GM18519 (cell line): ENCODE measurements around the gene CD320.
"Not testable (repeated sequence)": the region's sequence is repeated elsewhere in the genome, so short reads cannot be mapped to it uniquely, and the experiment has no call there.

Experiments
- ATAC-seq: cut with Tn5 transposase; IDR thresholded peaks from one replicate; pipeline ENCODE4 v1.9.1; 2021; ENCODE audit warnings: mild to moderate bottlenecking, moderate library complexity; ENCODE audit not compliant: unreplicated experiment, low FRiP score

Gene CD320

DNA sequence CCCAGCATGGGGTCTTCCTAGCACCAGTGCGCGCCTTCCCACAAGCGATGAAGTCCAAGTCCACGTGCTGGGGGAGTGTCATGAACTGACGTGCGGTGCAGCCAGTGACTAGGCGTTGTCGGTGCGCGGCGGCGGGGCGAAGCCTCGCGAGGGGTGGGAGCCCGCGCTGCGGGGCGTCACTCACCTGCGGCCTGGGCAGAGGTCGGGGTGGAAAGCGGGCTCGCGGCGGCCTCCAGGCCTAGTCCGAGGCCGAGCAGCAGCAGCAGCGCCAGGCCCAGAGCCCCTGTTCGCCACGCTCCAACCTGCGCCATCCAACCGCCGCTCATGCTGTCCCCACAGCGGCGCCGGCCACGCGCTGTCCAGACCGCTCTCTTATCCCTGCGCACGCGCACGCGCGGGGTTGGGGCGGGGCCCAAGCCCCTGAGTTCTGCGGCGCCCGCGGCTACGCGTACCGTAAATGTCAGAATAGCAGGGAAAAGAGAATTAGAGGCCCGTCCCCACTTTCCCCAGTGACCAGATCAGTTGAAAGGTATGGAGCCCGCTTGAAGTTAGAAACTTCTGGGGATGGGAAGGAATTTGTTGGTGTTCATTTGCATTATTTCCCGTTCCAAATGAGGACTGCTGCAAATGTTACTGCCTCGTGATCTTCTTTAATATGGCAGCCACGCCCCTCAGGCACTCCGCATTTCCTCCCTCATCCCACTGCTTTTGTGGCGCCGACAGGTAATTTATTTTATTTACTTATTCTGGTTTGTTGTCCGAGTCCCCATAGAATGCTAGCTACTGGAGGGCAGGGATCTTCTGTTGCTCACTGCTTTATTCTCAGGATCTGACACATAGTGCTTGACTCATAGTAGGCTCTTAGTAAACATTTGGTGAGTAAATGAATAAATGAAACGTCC, at the start of gene CD320:
TSS of gene CD320 (minus strand) at position 394 of the 902 bp plus-strand sequence. CDS start at position 326, 68 bp downstream.
- no peak for ATAC-seq

DNA sequence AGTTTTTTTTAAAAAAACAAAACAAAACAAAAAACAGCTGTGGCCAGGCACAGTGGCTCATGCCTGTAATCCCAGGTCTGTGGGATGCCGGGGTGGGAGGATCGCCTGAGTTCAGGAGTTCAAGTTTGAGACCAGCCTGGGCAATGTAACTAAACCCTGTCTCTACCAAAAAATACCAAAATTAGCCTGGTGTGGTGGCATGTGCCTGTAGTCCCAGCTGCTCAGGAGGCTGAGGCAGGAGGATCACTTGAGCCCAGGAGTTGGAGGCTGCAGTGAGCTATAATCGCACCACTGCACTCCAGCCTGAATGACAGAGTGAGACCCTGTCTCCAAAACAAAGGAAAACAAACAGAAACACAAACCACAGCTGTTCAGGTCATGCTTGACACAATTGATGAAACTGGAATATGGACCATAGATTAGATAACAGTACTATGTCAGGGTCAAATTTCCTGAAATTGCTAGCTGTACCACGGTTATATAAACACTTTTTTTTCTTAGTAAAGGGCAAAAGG, 48.9 kb upstream of the CD320 start:
- ATAC-seq, result no peak

DNA sequence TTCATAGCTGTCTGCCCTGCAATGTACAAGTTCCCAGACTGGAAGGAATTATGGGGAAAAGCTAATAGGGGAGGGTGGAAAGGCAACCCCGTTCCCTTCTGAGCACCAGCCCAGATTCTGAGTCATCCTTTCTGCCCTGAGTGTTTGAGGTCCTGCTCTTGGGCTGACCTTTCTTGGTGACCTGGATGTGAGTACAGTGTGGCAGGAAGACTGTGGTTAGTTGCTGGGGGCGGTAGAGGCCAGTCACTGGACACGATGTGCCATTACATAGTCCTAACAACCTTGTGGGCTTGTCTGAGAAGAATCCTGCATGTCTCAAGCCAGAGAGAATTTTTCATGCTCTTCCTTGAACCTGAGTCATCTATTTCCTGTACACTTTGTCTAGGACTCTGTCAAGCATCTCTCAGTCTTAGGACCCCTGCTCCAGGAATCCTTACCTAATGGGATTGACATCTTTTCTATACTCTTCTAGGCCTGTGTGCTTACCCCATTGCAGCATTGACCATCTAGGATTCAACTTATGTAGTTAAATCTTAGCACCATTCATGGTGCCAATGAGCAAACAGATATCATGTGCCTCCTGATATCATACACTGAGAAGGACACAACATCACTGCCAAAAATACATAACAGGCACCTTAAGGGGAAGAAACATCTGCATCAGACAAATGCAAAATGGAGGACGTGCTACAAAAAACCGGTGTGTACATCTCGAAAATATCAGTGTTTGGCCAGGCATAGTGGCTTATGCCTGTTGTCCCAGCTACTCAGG, 47.7 kb upstream of the CD320 start:
- no peak for ATAC-seq

DNA sequence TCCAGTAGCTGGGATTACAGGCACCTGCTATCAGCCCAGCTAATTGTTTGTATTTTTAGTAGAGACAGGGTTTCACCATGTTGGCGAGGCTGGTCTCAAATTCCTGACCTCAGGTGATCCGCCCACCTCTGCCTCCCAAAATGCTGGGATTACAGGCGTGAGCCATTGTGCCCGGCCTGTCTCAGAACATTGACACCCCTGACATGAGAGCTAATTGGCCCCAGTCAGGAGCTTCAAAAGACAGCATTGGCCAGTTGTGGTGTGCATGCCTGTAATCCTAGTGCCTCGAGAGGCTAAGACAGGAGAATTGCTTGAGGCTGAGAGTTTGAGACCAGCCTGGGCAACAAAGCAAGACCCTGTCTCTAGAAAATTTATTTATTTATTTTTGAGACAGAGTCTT, 44.7 kb upstream of the CD320 start:
- ATAC-seq, result not testable (repeated sequence)

DNA sequence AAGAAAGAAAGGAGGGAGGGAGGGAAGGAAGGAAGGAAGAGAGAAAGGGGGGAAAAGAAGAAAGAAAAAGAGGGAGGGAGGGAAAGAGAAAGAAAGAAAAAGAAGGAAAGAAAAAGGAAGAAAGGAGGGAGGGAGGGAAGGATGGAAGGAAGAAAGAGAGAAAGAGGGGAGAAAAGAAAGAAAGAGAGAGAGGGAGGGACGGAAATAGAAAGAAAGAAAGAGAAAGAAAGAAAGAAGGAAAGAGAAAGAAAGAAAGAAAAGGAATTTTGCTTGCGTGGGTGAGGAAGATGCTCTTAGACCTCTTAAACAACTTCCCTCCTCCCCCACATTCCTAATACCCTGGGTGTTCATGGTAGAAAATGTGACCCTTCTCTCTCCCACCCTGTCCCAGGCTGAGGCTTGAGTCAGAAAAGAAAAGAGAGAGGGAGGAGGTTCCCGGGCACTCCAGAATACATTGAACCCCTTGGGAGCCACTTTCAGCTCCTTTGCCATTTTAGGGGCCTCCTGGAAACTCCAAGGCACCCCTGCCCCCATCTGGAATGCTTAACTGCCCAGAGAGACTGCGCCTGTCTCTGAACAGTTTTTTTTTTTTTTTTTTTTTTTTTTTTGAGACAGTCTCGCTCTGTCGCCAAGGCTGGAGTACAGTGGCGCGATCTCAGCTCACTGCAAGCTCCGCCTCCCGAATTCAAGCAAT, 44.1 kb upstream of the CD320 start:
- no peak for ATAC-seq

DNA sequence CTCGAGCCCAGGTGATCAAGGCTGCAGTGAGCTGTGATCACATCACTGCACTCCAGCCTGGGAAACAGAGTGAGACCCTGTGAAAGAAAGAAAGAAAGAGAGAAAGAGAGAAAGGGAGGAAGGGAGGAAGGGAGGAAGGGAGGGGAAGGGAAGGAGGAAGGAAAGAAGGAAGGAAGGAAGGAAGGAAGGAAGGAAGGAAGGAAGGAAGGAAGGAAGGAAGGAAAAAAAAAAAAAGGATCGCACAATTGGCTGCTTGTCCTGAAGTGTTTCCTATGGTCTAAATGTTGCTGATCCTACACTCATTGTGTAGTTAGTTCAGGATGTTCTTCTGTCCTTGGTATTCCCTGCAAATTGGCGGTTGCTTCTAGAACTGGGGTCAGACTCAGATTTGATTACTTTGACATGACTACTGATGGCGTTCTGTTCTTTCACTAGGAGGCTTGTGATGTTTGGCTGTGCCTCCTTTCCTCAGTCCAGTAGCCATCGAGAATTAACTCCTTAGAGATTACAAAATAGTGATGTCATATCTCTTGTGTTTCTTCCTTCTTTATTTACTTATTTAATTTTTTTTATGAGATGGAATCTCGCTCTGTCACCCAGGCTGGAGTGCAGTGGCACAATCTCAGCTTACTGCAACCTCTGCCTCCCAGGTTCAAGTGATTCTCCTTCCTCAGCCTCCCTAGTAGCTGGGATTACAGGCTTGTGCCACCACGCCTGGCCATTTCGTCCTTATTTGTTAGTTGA, 41.6 kb upstream of the CD320 start:
- not testable (repeated sequence) for ATAC-seq

DNA sequence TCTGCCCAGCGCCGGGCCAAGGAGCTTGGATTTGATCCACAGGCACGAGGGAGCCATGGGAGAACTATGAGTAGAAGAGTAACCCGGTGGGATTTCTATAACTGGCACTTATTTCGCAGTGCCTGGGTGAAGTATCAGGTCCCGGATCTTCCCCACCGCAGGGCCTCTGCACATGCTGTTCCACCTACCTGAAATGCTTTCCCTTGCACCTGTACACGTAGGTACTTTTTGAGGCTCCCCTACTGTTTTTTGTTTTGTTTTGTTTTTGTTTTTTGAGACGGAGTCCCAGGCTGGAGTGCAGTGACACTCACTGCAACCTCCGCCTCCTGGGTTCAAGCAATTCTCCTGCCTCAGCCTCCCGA, 35.3 kb upstream of the CD320 start:
- ATAC-seq, result no peak

DNA sequence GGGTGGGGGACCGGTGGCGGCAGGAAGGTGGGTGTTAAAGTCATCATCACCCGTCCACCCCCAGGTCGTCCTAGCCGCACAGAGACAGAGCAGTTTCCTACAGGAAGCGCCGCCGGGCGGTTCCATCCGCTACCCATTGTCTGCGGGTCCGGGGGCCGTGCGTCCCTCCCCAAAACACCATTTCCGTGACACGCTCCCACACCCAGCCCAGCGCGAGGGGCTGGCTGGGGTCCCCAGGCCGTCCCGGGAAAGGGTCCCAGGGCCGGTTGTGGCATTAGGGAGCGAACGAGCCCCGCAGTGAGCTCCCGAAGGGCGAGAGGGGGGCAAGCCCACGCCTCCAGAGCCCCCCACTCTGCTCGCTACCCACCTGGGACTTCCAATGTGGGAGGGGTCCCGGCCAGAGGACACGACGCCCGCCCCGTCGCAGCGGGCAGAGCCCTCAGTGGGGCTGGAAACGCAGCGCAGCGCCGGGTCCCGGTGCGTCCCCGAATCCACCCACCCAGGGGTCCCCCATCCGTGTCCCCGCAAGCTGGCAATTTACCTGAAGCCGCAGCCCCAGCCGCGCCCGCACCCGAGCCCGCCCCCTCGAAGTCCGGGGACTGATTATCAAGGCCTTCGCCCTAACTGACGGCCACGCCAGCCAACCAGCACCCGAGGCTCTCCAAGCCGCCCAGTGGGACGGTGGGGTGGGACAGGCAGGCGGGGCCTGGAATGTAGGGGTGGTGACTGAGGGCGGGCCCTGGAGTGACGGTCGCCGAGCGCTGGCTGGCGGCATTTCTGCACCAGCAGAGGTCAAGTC, 34.7 kb upstream of the CD320 start, which contains the start of gene KANK3:
TSS of gene KANK3 (minus strand) at position 579 of the 799 bp plus-strand sequence. CDS start 5,434 bp downstream, outside the sequence.
- peak; percentile 47 for ATAC-seq

DNA sequence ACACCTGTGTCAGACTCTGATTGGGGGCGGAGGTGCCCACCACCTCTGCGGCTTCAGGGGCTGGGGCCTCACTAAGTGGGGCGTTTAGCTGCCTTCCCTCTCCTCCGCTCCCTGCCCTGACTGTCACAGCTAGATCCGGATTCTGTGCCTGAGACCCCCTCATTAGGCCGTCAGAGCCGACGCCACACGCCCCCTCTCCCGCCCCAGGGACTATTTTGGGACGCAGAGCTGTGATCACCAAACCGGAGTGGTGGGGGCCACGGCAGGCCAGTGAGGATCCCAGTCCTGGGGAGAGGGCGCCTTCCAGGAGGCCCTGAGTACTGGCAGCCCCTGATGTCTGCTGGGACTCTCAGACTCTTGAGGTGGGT, 34.1 kb upstream of the CD320 start:
- no peak for ATAC-seq

DNA sequence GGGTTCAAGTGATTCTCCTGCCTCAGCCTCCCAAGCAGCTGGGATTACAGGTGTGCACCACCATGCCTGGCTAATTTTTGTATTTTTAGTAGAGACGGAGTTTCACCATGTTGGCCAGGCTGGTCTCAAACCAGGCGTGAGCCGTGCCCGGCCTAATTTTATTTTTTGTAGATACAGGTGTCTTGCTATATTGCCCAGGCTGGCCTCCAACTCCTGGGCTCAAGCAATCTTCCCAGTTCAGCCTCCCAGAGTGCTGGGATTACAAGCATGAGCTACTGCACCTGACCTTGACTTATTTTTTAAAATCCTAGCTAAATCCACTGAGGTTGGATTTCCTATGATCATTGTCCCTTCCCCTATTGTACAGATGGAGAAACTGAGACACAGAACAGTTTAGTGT, 33.3 kb upstream of the CD320 start:
- ATAC-seq, result not testable (repeated sequence)

DNA sequence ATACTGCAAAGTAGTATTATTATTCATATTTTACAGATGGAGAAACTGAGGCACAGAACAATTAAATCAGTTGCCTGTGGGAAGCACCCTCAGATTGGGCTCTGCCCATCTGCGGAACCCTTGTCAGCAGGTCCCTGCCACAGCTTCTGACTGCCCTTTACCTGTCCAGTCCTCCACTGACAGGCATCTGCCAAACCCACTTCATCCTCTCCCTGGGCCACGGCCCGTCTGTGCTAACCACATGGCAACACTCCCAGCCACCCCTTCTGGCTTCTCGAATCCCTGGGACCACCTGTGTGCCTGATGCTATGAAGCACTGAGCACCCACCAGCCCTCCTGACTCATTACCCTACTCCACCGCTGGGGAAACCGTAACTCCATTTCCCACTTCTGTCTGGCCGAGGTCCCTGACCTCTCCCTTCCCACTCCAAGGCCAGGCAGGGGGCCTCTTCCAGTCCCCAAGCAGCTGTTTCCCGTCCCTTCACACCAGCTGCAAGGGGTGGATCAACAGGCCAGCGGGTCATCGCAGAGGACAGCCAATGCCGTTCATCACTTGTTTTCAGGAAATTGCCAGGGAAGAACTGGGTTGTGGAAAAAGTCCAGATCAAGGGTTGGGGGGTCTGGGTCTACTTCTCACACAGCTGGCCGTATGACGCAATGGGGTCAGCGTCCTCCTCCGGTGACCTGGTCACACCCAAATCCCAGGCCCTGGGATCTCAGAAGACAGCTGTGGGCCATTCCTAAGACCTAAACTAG, 32.4 kb upstream of the CD320 start:
- no peak for ATAC-seq

DNA sequence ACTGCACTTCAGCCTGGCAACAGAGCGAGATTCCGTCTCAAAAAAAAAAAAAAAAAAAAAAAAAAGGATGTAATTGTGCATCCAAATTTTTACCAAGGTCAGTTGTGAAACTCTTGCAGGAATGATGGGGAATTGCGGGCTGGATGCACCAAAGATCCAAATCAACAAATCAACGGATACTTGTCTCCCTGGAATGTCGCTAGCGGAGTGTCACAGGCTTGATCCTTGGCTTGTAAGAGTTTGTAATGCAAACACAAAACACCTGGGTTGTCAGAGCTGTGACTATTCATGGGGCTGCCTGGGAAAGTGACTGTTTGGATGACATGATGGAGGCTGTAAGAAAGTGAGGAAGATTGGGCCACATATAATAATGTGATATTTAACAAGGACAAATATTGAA, 30.7 kb upstream of the CD320 start:
- ATAC-seq, result no peak

DNA sequence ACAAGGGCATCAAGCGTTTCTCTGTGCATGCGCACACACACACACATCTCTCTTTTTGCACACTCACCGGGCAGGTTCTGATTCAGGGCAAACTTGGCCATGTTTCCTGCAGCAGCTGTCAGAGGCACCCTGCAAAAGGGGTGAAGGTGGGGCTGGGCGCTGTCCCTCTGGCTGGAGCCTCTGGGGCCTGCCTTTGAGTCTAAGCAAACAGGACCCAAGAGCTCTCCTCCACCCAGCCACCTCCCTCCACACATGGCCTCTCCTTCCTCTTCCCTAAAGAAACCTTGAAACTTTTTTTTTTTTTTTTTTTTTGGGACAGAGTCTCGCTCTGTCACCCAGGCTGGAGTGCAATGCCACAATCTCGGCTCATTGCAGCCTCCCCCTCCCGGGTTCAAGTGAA, 29.6 kb upstream of the CD320 start:
- ATAC-seq, result no peak

DNA sequence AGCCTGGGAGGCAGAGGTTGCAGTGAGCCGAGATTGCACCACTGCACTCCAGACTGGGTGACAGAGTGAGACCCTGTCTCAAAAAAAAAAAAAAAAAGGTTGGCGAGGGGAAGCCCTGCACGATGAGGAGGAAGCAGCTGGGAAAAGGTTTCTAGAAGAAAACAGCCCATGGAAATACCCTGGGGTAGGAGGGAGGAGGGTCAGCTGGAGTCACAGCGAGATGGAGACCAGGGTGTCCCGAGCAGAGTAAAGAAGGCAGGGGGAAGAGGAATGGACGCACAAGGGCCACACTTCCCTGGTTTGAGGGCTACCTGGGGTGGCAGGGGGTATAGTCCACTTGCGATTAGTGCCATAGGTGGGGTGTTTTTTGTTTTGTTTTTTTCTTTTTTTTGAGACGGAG, 28.5 kb upstream of the CD320 start:
- no peak for ATAC-seq

DNA sequence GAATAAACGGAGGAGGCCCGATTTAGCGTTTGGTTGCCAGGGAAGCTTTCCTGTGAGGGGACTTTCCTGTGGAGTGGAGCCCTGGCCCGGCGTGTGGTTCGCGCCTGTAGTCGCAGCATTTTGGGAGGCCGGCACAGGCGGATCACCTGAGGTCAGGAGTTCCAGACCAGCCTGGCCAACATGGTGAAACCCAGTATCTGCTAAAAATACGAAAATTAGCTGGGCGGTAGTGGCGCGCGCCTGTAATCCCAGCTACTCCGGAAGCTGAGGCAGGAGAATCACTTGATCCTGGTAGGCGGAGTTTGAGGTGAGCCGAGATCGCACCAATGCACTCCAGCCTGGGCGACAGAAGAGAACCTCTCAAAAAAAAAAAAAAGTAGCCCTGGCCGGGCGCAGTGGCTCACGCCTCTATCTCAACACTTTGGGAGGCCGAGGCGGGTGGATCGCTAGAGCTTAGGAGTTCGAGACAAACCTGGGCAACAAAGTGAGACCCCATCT, 28.0 kb upstream of the CD320 start:
- ATAC-seq, result no peak

DNA sequence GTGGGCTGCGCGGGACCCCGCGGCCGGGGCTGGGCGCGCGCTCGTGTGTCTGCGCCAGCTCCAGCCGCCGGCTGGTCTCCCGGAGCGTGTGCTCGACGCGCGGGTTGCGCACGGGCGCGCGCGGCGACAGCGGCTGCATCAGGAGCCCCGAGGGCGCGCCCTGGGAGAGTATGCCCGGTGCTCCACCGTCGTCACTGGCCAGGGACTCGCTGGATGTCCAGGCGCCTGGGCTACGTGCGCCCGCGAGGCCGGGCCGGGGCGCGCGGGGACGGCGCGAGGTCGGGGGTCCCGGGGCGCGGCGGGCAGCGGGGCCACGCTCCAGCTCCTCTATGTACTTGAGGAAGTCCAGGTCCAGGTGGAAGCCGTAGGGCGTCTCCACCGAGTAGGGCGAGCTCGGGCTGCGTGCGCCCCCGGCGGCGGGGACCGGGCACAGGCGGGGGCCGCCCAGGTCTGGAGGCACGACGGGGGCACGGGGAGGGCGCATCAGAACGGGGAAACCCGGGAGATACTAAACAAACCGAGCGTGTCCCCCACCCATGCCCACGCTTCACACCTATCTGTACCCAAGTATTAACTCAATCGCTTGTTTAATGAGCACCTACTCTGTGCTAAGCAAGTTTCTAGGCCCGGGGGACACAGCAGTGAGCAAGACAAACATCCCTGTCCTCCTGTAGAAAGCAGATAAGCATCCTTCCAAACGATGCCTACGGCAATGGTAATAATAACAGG, 27.3 kb upstream of the CD320 start:
- ATAC-seq, result no peak

DNA sequence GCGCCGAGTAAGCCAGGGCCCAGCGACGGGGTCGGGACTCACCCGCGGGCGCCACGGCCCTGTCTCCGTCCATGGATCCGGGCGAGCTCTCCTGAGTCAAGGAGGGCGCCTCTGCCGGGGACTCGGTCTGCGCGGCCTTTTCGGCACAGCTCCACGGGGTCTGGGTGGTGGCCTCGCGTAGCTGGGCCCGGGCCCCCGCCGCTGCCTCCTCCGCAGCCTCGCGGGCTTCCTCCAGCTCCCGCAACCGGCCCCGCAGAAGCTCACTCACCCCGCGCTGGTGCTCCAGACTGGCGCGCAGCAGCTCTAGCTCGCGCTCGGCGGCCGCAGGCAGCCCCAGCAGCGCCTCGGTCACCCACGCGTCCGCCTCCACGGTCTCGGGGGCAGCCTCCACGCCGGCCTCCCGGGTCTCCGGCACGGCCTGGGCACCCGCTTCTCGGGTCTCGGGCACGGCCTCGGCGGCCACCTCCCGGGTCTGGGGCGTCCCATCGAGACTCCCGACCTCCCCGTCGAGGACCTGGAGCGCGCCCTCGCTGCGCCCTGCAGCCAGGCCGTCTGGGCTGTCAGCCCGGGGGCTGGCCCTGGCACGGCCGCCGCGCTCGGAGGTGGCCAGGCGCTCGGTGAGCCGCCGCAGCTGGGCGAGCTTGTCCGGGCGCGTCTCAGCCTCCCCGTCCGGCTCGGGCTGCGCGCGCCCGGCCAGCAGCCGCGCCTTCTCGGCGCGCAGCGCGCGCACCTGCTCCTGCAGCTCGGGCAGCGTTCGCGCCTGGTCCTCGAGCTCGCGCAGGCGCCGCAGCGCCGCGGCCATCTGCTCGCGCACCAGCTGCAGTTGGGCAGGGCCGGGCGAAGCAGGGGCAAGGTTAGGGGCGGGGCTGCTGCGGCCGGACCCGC, 26.5 kb upstream of the CD320 start:
- ATAC-seq, result no peak
